ENCODE results near the gene TRAF3IP1.

GRCh38 chr2:238445409-238446190 lies 125.3 kb downstream of the TRAF3IP1 start:
- TF ChIP-seq CTCF (conservative IDR thresholded peaks at IDR 0.05; ENCODE audit: low read depth, low read length) (no peak), EZH2 (IDR thresholded peaks at IDR 0.05; ENCODE audit: low read length, unreplicated experiment) (no peak), EZH2phosphoT487 (IDR thresholded peaks at IDR 0.05; ENCODE audit: borderline replicate concordance, low read length) (no peak)
